ENCODE measurements around the gene VPS51. TPM values are rescaled to one million over a fixed set of nuclear protein-coding genes. Genes with fewer than 3 reads are reported as not detected.
A peak's percentile ranks its signal among the peaks of the same experiment; 100 is the strongest.

The VPS51 gene
- total RNA-seq, 2 donors from 2014 or later, result 323 to 542 TPM

GRCh38 chr11:65131895-65132237, 35.9 kb downstream of the VPS51 start:
- Histone ChIP-seq H3K4me3 (no peak overlapping the region), H3K27ac (no peak overlapping the region), H3K36me3 (peaks cover 21 to 37% of the 10 kb centered on the region in 2 donors), H3K4me1 (replicated peaks) (peaks cover 7% of the 10 kb centered on the region), H3K27me3 (replicated peaks; ENCODE audit: insufficient read depth) (no peaks in the 10 kb centered on the region), H3K9me3 (no peaks in the 10 kb centered on the region)
- no peak for DNase-seq (ENCODE audit: low spot score)
- WGBS, result 88% methylated on average over 6 of the region's 6 CpGs
- TF ChIP-seq POLR2A (IDR thresholded peaks at IDR 0.05) (no peak), POLR2AphosphoS5 (IDR thresholded peaks at IDR 0.05) (no peak), CTCF (IDR thresholded peaks at IDR 0.05) (no peak)
- intact Hi-C loops (cut with DNase I), result no loop called here

- no peak for DNase-seq (ENCODE audit: low spot score)
- Histone ChIP-seq H3K27me3 (replicated peaks; ENCODE audit: insufficient read depth) (no peaks in the 10 kb centered on the region), H3K36me3 (peaks cover 21 to 34% of the 10 kb centered on the region in 2 donors), H3K9me3 (no peaks in the 10 kb centered on the region), H3K4me3 (peak overlapping the region in 1 of 2 donors; percentile 55), H3K4me1 (replicated peaks) (peaks cover 7% of the 10 kb centered on the region), H3K27ac (peak overlapping the region in 1 of 2 donors; percentile 98)
- 73% methylated on average over 10 of the region's 10 CpGs for WGBS
- no peak for TF ChIP-seq POLR2AphosphoS5 (IDR thresholded peaks at IDR 0.05)
- TF ChIP-seq POLR2A (IDR thresholded peaks at IDR 0.05), result no peak
- no peak for TF ChIP-seq CTCF (IDR thresholded peaks at IDR 0.05)
- intact Hi-C loops (cut with DNase I), result no loop called here
Observed at GRCh38 chr11:65132238-65132987, 36.4 kb downstream of the VPS51 start.

- DNase-seq (ENCODE audit: low spot score), result no peak
- no peaks in the 10 kb centered on the region for H3K9me3 ChIP-seq
- peaks cover 7% of the 10 kb centered on the region for H3K4me1 ChIP-seq (replicated peaks)
- 34% methylated on average over 18 of the region's 18 CpGs for WGBS
- peak overlapping the region; percentile 98 for H3K27ac ChIP-seq
- intact Hi-C loops (cut with DNase I), result no loop called here
- no peaks in the 10 kb centered on the region for H3K27me3 ChIP-seq (replicated peaks; ENCODE audit: insufficient read depth)
- peak overlapping the region; percentile 55 to 64 for H3K4me3 ChIP-seq
- TF ChIP-seq POLR2A (IDR thresholded peaks at IDR 0.05) (peak; percentile 30), POLR2AphosphoS5 (IDR thresholded peaks at IDR 0.05) (no peak)
- peaks cover 21 to 28% of the 10 kb centered on the region in 2 donors for H3K36me3 ChIP-seq
Observed at GRCh38 chr11:65132988-65133700, 37.1 kb downstream of the VPS51 start.

- intact Hi-C loops (cut with DNase I), result no loop called here
- Histone ChIP-seq H3K4me3 (peak overlapping the region; percentile 55 to 64), H3K36me3 (peaks cover 21 to 28% of the 10 kb centered on the region in 2 donors), H3K27me3 (replicated peaks; ENCODE audit: insufficient read depth) (no peaks in the 10 kb centered on the region), H3K4me1 (replicated peaks) (peaks cover 7% of the 10 kb centered on the region), H3K27ac (peak overlapping the region; percentile 98), H3K9me3 (no peaks in the 10 kb centered on the region)
- under 1% methylated on average over 20 of the region's 20 CpGs for WGBS
- TF ChIP-seq POLR2A (IDR thresholded peaks at IDR 0.05) (no peak), POLR2AphosphoS5 (IDR thresholded peaks at IDR 0.05) (no peak), CTCF (IDR thresholded peaks at IDR 0.05) (no peak)
- no peak for DNase-seq (ENCODE audit: low spot score)
Observed at GRCh38 chr11:65133724-65134123, 37.7 kb downstream of the VPS51 start.

GRCh38 chr11:65134240-65134951, 38.4 kb downstream of the VPS51 start, which contains the start of gene SYVN1:
TSS of gene SYVN1 (minus strand) at chr11:65134519. CDS start at chr11:65133601, 918 bp downstream.
- H3K36me3 ChIP-seq, result peaks cover 21 to 24% of the 10 kb centered on the region in 2 donors
- H3K27ac ChIP-seq, result peak within 1 kb of the TSS; percentile 98
- under 1% methylated on average over 56 of the region's 60 CpGs for WGBS
- no peaks in the 10 kb centered on the region for H3K27me3 ChIP-seq (replicated peaks; ENCODE audit: insufficient read depth)
- H3K9me3 ChIP-seq, result no peaks in the 10 kb centered on the region
- DNase-seq (ENCODE audit: low spot score), result peak; percentile 87
- H3K4me1 ChIP-seq (replicated peaks), result peaks cover 7% of the 10 kb centered on the region
- peak within 1 kb of the TSS; percentile 55 to 64 for H3K4me3 ChIP-seq
- TF ChIP-seq POLR2A (IDR thresholded peaks at IDR 0.05) (peak; percentile 95), POLR2AphosphoS5 (IDR thresholded peaks at IDR 0.05) (peak; percentile 94), CTCF (IDR thresholded peaks at IDR 0.05) (peak in 1 of 4 experiments; percentile 25)
- intact Hi-C loops (cut with DNase I), result no loop called here
